Breast epithelium (tissue), 4 donors: ENCODE measurements around the gene REXO4. TPM values are rescaled to one million over a fixed set of nuclear protein-coding genes. Genes with fewer than 3 reads are reported as not detected.
"Not testable (repeated sequence)": the region's sequence is repeated elsewhere in the genome, so short reads cannot be mapped to it uniquely, and the experiment has no call there.

ENCODE experiments used
- DNase-seq, 2 donors: peaks; one replicate each; pipeline ENCODE4 v3.0.0-alpha.2; 2019; ENCODE audit warnings: low spot score in 2 of 2
- H3K27ac ChIP-seq, 2 donors: fragments of 200-600 bp; sonication (generic) in 1 of 2; one replicate each; pipeline ENCODE4 v1.5.1; 2016 to 2019; ENCODE audit warnings: mild to moderate bottlenecking in 1 of 2
- H3K27me3 ChIP-seq, 2 donors: fragments of 200-600 bp; sonication (generic) in 1 of 2; one replicate each; pipeline versions ENCODE4 v1.5.1 to v1.6.0; 2017 to 2019; ENCODE audit warnings: control low read depth in 1 of 2, mild to moderate bottlenecking in 1 of 2
- H3K36me3 ChIP-seq: fragments of 200-600 bp; one replicate; pipeline ENCODE4 v1.5.1; 2019
- H3K4me1 ChIP-seq, 2 donors: fragments of 200-600 bp; sonication (generic); one replicate each; pipeline ENCODE4 v1.5.1; 2016 to 2019; ENCODE audit warnings: control low read depth in 1 of 2
- H3K4me3 ChIP-seq, 3 donors: fragments of 200-600 bp; sonication (generic); 1 replicate in 2 of 3; 2 replicates in 1 of 3; pipeline ENCODE4 v1.5.1; 2016 to 2019; ENCODE audit warnings: mild to moderate bottlenecking in 3 of 3, moderate library complexity in 2 of 3
- H3K9me3 ChIP-seq, 2 donors: fragments of 200-600 bp; sonication (generic) in 1 of 2; one replicate each; pipeline ENCODE4 v1.5.1; 2016 to 2019; ENCODE audit warnings: control low read depth in 1 of 2
- CTCF ChIP-seq, 3 donors: fragments of 450-650 bp; IDR thresholded peaks; one replicate each; pipeline ENCODE4 v1.5.1; 2016 to 2017; ENCODE audit warnings: antibody characterized with exemption in 3 of 3, mild to moderate bottlenecking in 3 of 3, moderate library complexity in 3 of 3
- POLR2A ChIP-seq: fragments of 450-650 bp; IDR thresholded peaks from one replicate; pipeline ENCODE4 v1.6.1; 2016; ENCODE audit warnings: antibody characterized with exemption, mild to moderate bottlenecking, moderate library complexity
- POLR2AphosphoS5 ChIP-seq, 3 donors: sonication (generic); formaldehyde crosslinking; IDR thresholded peaks; one replicate each; pipeline ENCODE4 v1.6.1; 2017; ENCODE audit warnings: antibody characterized with exemption in 3 of 3
- intact Hi-C: fragments of 100-400 bp; cut with DNase I; formaldehyde crosslinking; loops from one replicate; pipeline ENCODE4 v1.15.1; 2023; ENCODE audit warnings: low total_unique reads
- total RNA-seq, 3 donors: library from RNA; depleted of rRNA; stranded (reverse); fragments of >200 nt; gene quantifications; one replicate each; pipeline ENCODE4 v1.1.0, GENCODE V29; 2016

REXO4 gene
- total RNA-seq, 3 donors from 2014 or later: 14.2 to 20.5 (median 18.7) TPM

GRCh38 chr9:133377721-133378216, 40.0 kb downstream of the REXO4 start:
- Histone ChIP-seq H3K27me3 (no peaks in the 10 kb centered on the region), H3K4me3 (no peak overlapping the region), H3K27ac (peak overlapping the region; percentile 10 to 70), H3K4me1 (no peaks in the 10 kb centered on the region), H3K9me3 (no peaks in the 10 kb centered on the region), H3K36me3 (no peaks in the 10 kb centered on the region)
- intact Hi-C loops: no loop called here
- TF ChIP-seq POLR2A: no peak
- no peak for TF ChIP-seq POLR2AphosphoS5 (IDR thresholded peaks at IDR 0.05)
- no peak for TF ChIP-seq CTCF (IDR thresholded peaks at IDR 0.05)
- DNase-seq: no peak

GRCh38 chr9:133377280-133377679, 40.5 kb downstream of the REXO4 start:
- DNase-seq, intact Hi-C loops, H3K36me3 ChIP-seq, H3K4me1 ChIP-seq, H3K9me3 ChIP-seq, H3K27me3 ChIP-seq: not testable (repeated sequence)
- peak overlapping the region in 1 of 3 donors; percentile 36 for H3K4me3 ChIP-seq
- peak overlapping the region; percentile 10 to 70 for H3K27ac ChIP-seq

- intact Hi-C loops: no loop called here
- peak; percentile 90 to 94 for DNase-seq
- Histone ChIP-seq H3K4me1 (peaks cover 0 to 11% of the 10 kb centered on the region in 2 donors), H3K27me3 (no peaks in the 10 kb centered on the region), H3K4me3 (peak within 1 kb of the TSS; percentile 95 to 99 (median 97)), H3K36me3 (no peaks in the 10 kb centered on the region), H3K27ac (peak within 1 kb of the TSS; percentile 97 to 98), H3K9me3 (no peaks in the 10 kb centered on the region)
- TF ChIP-seq CTCF (IDR thresholded peaks at IDR 0.05): peak in 1 of 3 donors; percentile 28
- peak in 2 of 3 donors; percentile 79 for TF ChIP-seq POLR2AphosphoS5 (IDR thresholded peaks at IDR 0.05)
- TF ChIP-seq POLR2A: no peak
Measured at GRCh38 chr9:133375724-133376654, 41.8 kb downstream of the REXO4 start, which contains the start of the genes STKLD1 and SURF4. Gene STKLD1, plus strand, starts transcription at chr9:133376366. Its CDS starts 108 bp downstream, at chr9:133376474. Gene SURF4, minus strand, starts transcription at chr9:133376060. Its CDS starts 91 bp downstream, at chr9:133375969.

- TF ChIP-seq POLR2A (no peak), CTCF (IDR thresholded peaks at IDR 0.05) (no peak), POLR2AphosphoS5 (IDR thresholded peaks at IDR 0.05) (peak in 1 of 3 donors; percentile 16)
- H3K36me3 ChIP-seq: no peaks in the 10 kb centered on the region
- no peaks in the 10 kb centered on the region for H3K27me3 ChIP-seq
- peak overlapping the region; percentile 97 to 98 for H3K27ac ChIP-seq
- no peaks in the 10 kb centered on the region for H3K9me3 ChIP-seq
- DNase-seq: no peak
- H3K4me3 ChIP-seq: peak overlapping the region; percentile 95 to 99 (median 97)
- H3K4me1 ChIP-seq: peaks cover 0 to 11% of the 10 kb centered on the region in 2 donors
- intact Hi-C loops: no loop called here
Measured at GRCh38 chr9:133375116-133375723, 42.6 kb downstream of the REXO4 start.

- intact Hi-C loops: no loop called here
- TF ChIP-seq POLR2AphosphoS5 (IDR thresholded peaks at IDR 0.05) (no peak), CTCF (IDR thresholded peaks at IDR 0.05) (no peak), POLR2A (no peak)
- Histone ChIP-seq H3K4me3 (peak overlapping the region; percentile 95 to 99 (median 97)), H3K27ac (peak overlapping the region; percentile 97 to 98), H3K4me1 (peaks cover 0 to 15% of the 10 kb centered on the region in 2 donors), H3K27me3 (no peaks in the 10 kb centered on the region), H3K9me3 (no peaks in the 10 kb centered on the region), H3K36me3 (no peaks in the 10 kb centered on the region)
- DNase-seq: no peak
Measured at GRCh38 chr9:133374612-133375115, 43.1 kb downstream of the REXO4 start.
